Trophoblast cell (in vitro differentiated cells and primary cell): ENCODE measurements around the gene GARIN5A. TPM values are rescaled to one million over a fixed set of nuclear protein-coding genes. Genes with fewer than 3 reads are reported as not detected.

Experiments used
- DNase-seq, 2 donors: peaks; one replicate each; pipeline ENCODE4 v3.0.0-alpha.2; 2016
- H2AFZ ChIP-seq: 2 replicates; pipeline ENCODE4 v1.6.1; 2013; ENCODE audit warnings: low read length, moderate library complexity, mild to moderate bottlenecking; ENCODE audit not compliant: insufficient read depth, poor library complexity
- H2AK5ac ChIP-seq: 2 replicates; pipeline ENCODE4 v1.6.1; 2013; ENCODE audit warnings: mild to moderate bottlenecking, low read length
- H2BK120ac ChIP-seq: 2 replicates; pipeline ENCODE4 v1.6.1; 2013; ENCODE audit warnings: low read length, mild to moderate bottlenecking, moderate library complexity; ENCODE audit not compliant: insufficient read depth, poor library complexity
- H2BK12ac ChIP-seq: 2 replicates; pipeline ENCODE4 v1.6.1; 2013; ENCODE audit warnings: mild to moderate bottlenecking, low read length, moderate library complexity
- H2BK5ac ChIP-seq: 2 replicates; pipeline ENCODE4 v1.6.1; 2013; ENCODE audit warnings: low read length, low read depth, moderate library complexity, mild to moderate bottlenecking; ENCODE audit not compliant: poor library complexity
- H3K14ac ChIP-seq: 2 replicates; pipeline ENCODE4 v1.6.1; 2013; ENCODE audit warnings: mild to moderate bottlenecking, low read length
- H3K18ac ChIP-seq: 2 replicates; pipeline ENCODE4 v1.6.1; 2013; ENCODE audit warnings: mild to moderate bottlenecking, low read length
- H3K23ac ChIP-seq: 2 replicates; pipeline ENCODE4 v1.6.1; 2013; ENCODE audit warnings: low read length
- H3K27ac ChIP-seq: 2 replicates; pipeline ENCODE4 v1.5.1; 2013; ENCODE audit warnings: low read depth, mild to moderate bottlenecking, inconsistent platforms, low read length, moderate library complexity
- H3K27me3 ChIP-seq: 2 replicates; pipeline ENCODE4 v1.6.1; 2013; ENCODE audit warnings: inconsistent platforms, mild to moderate bottlenecking, low read length, moderate library complexity; ENCODE audit not compliant: insufficient read depth
- H3K36me3 ChIP-seq, 2 experiments: 1 replicate in 1 of 2; 2 replicates in 1 of 2; pipeline ENCODE4 v1.6.1; 2013; ENCODE audit warnings: low read length in 2 of 2, mild to moderate bottlenecking in 2 of 2, moderate library complexity in 1 of 2; ENCODE audit not compliant: insufficient read depth in 2 of 2, control insufficient read depth in 1 of 2
- H3K4ac ChIP-seq: 2 replicates; pipeline ENCODE4 v1.6.1; 2013; ENCODE audit warnings: low read depth, mild to moderate bottlenecking, low read length, moderate library complexity
- H3K4me1 ChIP-seq, 2 experiments: 1 replicate in 1 of 2; 2 replicates in 1 of 2; pipeline ENCODE4 v1.6.1; 2013; ENCODE audit warnings: low read length in 2 of 2, mild to moderate bottlenecking in 2 of 2, moderate library complexity in 1 of 2; ENCODE audit not compliant: insufficient read depth in 2 of 2, control insufficient read depth in 1 of 2
- H3K4me2 ChIP-seq: 2 replicates; pipeline ENCODE4 v1.6.1; 2013; ENCODE audit warnings: inconsistent platforms, mild to moderate bottlenecking, low read length, moderate library complexity
- H3K4me3 ChIP-seq: 2 replicates; pipeline ENCODE4 v1.5.1; 2013; ENCODE audit warnings: mild to moderate bottlenecking, low read depth, low read length, inconsistent platforms
- H3K79me1 ChIP-seq: one replicate; pipeline ENCODE4 v1.6.1; 2013; ENCODE audit warnings: low read length
- H3K79me2 ChIP-seq: 2 replicates; pipeline ENCODE4 v1.6.1; 2013; ENCODE audit warnings: low read length, mild to moderate bottlenecking; ENCODE audit not compliant: control insufficient read depth, insufficient read depth, poor library complexity
- H3K9ac ChIP-seq: 2 replicates; pipeline ENCODE4 v1.6.1; 2013; ENCODE audit warnings: mild to moderate bottlenecking, low read length
- H3K9me3 ChIP-seq: 2 replicates; pipeline ENCODE4 v1.6.1; 2013; ENCODE audit warnings: low read depth, mild to moderate bottlenecking, control low read depth, inconsistent platforms, low read length; ENCODE audit not compliant: insufficient read depth
- H4K12ac ChIP-seq: 2 replicates; pipeline ENCODE4 v1.6.1; 2013; ENCODE audit warnings: low read depth, mild to moderate bottlenecking, low read length, moderate library complexity
- H4K8ac ChIP-seq: 2 replicates; pipeline ENCODE4 v1.6.1; 2013; ENCODE audit warnings: low read depth, mild to moderate bottlenecking, low read length, moderate library complexity
- H4K91ac ChIP-seq: one replicate; pipeline ENCODE4 v1.6.1; 2013; ENCODE audit warnings: low read depth, mild to moderate bottlenecking, low read length, moderate library complexity
- whole genome bisulfite sequencing: extraction: QIAGEN DNeasy Blood & Tissue Kit; methylation state at CpG from one replicate; pipeline ENCODE4 v1.1.7; 2013; ENCODE audit warnings: missing lambda C conversion rate; ENCODE audit not compliant: insufficient read length, insufficient coverage; ENCODE audit errors: extremely low coverage; 5-methylcytosine and 5-hydroxymethylcytosine counted together
- polyA plus RNA-seq: library from polyadenylated mRNA; stranded (reverse); fragments of 200-250 nt; gene quantifications from 2 replicates; pipeline ENCODE4 v1.2.3, GENCODE V29; 2013

GARIN5A gene
- polyA plus RNA-seq = 4.8 and 5.4 TPM in 2 replicates

GRCh38 chr19:50476224-50476906 lies at the start of gene GARIN5A, which contains the start of gene EMC10:
Gene GARIN5A, minus strand, starts transcription at chr19:50476848. Its CDS starts 460 bp downstream, at chr19:50476388.
Gene EMC10, plus strand, starts transcription at chr19:50476507. Its CDS starts 38 bp downstream, at chr19:50476545.
- H3K27me3 ChIP-seq = no peaks in the 10 kb centered on the region
- H3K18ac ChIP-seq = peak within 1 kb of the TSS; percentile 88
- H2BK12ac ChIP-seq = no peak within 1 kb of the TSS
- H2BK5ac ChIP-seq = peak within 1 kb of the TSS; percentile 65
- H3K4me2 ChIP-seq = peak within 1 kb of the TSS; percentile 78
- no peak within 1 kb of the TSS for H3K23ac ChIP-seq
- peaks cover 3 to 13% of the 10 kb centered on the region in 2 experiments for H3K4me1 ChIP-seq
- peak within 1 kb of the TSS; percentile 82 for H3K27ac ChIP-seq
- peak within 1 kb of the TSS; percentile 98 for H4K8ac ChIP-seq
- no CpG with 5 or more reads among the region's 58 CpGs for WGBS
- H3K4me3 ChIP-seq = peak within 1 kb of the TSS; percentile 83
- peaks cover 3% of the 10 kb centered on the region for H3K79me1 ChIP-seq
- peak within 1 kb of the TSS; percentile 73 for H3K4ac ChIP-seq
- peak within 1 kb of the TSS; percentile 69 for H2BK120ac ChIP-seq
- peak within 1 kb of the TSS; percentile 97 for H3K14ac ChIP-seq
- H4K91ac ChIP-seq = peak within 1 kb of the TSS; percentile 93
- peak within 1 kb of the TSS; percentile 58 for H2AK5ac ChIP-seq
- peaks cover 5% of the 10 kb centered on the region for H3K79me2 ChIP-seq
- H2AFZ ChIP-seq = peak within 1 kb of the TSS; percentile 91
- peak within 1 kb of the TSS; percentile 89 for H3K9ac ChIP-seq
- peak; percentile 96 to 98 for DNase-seq
- H4K12ac ChIP-seq = peak within 1 kb of the TSS; percentile 96
- H3K9me3 ChIP-seq = peaks cover 4% of the 10 kb centered on the region
- H3K36me3 ChIP-seq = peaks cover 32 to 33% of the 10 kb centered on the region in 2 experiments

- no peak overlapping the region for H4K8ac ChIP-seq
- no peak overlapping the region for H3K9ac ChIP-seq
- no peak overlapping the region for H3K4me2 ChIP-seq
- no peak overlapping the region for H4K91ac ChIP-seq
- H3K4me3 ChIP-seq = no peak overlapping the region
- WGBS = no CpG with 5 or more reads among the region's 10 CpGs
- no peak overlapping the region for H2BK5ac ChIP-seq
- no peak overlapping the region for H3K18ac ChIP-seq
- H3K23ac ChIP-seq = no peak overlapping the region
- no peak for DNase-seq
- H3K79me1 ChIP-seq = no peaks in the 10 kb centered on the region
- H2AFZ ChIP-seq = no peak overlapping the region
- H3K14ac ChIP-seq = no peak overlapping the region
- peaks cover 9% of the 10 kb centered on the region for H3K9me3 ChIP-seq
- no peaks in the 10 kb centered on the region for H3K36me3 ChIP-seq
- H3K27ac ChIP-seq = no peak overlapping the region
- no peak overlapping the region for H3K4ac ChIP-seq
- no peak overlapping the region for H2AK5ac ChIP-seq
- no peaks in the 10 kb centered on the region for H3K79me2 ChIP-seq
- H2BK120ac ChIP-seq = no peak overlapping the region
- H3K27me3 ChIP-seq = no peaks in the 10 kb centered on the region
- H2BK12ac ChIP-seq = no peak overlapping the region
- no peaks in the 10 kb centered on the region for H3K4me1 ChIP-seq
- H4K12ac ChIP-seq = no peak overlapping the region
Observed at GRCh38 chr19:50522881-50523280, 46.2 kb upstream of the GARIN5A start.

- H3K23ac ChIP-seq = peak overlapping the region; percentile 30
- H3K4me1 ChIP-seq = no peaks in the 10 kb centered on the region
- H3K79me2 ChIP-seq = no peaks in the 10 kb centered on the region
- H3K18ac ChIP-seq = no peak overlapping the region
- no peak overlapping the region for H4K8ac ChIP-seq
- no peak overlapping the region for H3K4me2 ChIP-seq
- H3K79me1 ChIP-seq = no peaks in the 10 kb centered on the region
- H3K36me3 ChIP-seq = no peaks in the 10 kb centered on the region
- no peak overlapping the region for H2BK5ac ChIP-seq
- no peaks in the 10 kb centered on the region for H3K27me3 ChIP-seq
- H3K14ac ChIP-seq = no peak overlapping the region
- H4K91ac ChIP-seq = no peak overlapping the region
- H3K4me3 ChIP-seq = no peak overlapping the region
- no peak overlapping the region for H3K4ac ChIP-seq
- no peak overlapping the region for H2BK12ac ChIP-seq
- no peak for DNase-seq
- no peak overlapping the region for H2BK120ac ChIP-seq
- H4K12ac ChIP-seq = no peak overlapping the region
- WGBS = no CpG with 5 or more reads among the region's 17 CpGs
- no peak overlapping the region for H3K27ac ChIP-seq
- no peak overlapping the region for H2AFZ ChIP-seq
- no peak overlapping the region for H2AK5ac ChIP-seq
- H3K9ac ChIP-seq = no peak overlapping the region
- peaks cover 11% of the 10 kb centered on the region for H3K9me3 ChIP-seq
Observed at GRCh38 chr19:50520822-50521465, 44.3 kb upstream of the GARIN5A start.

GRCh38 chr19:50519006-50519575 lies 42.4 kb upstream of the GARIN5A start:
- Histone ChIP-seq H4K8ac (no peak overlapping the region), H4K91ac (no peak overlapping the region), H2BK120ac (no peak overlapping the region), H4K12ac (no peak overlapping the region), H3K79me1 (no peaks in the 10 kb centered on the region), H3K18ac (no peak overlapping the region), H3K23ac (no peak overlapping the region), H3K4me2 (no peak overlapping the region), H2AFZ (no peak overlapping the region), H3K27me3 (no peaks in the 10 kb centered on the region), H3K79me2 (no peaks in the 10 kb centered on the region), H3K4ac (no peak overlapping the region), H2AK5ac (no peak overlapping the region), H3K36me3 (no peaks in the 10 kb centered on the region), H3K4me1 (no peaks in the 10 kb centered on the region), H3K9ac (no peak overlapping the region), H3K14ac (no peak overlapping the region), H2BK12ac (no peak overlapping the region), H3K27ac (no peak overlapping the region), H2BK5ac (no peak overlapping the region), H3K9me3 (peaks cover 15% of the 10 kb centered on the region), H3K4me3 (no peak overlapping the region)
- no CpG with 5 or more reads among the region's 40 CpGs for WGBS
- DNase-seq = no peak
